SU-DHL-6 (cell line): ENCODE results near the gene DOCK6.

Experiments used
- EZH2phosphoT487 ChIP-seq: fragments of 200-600 bp; sonication (generic), shearing (Covaris generic); conservative IDR thresholded peaks from 2 replicates; pipeline ENCODE4 v1.6.1; 2018; ENCODE audit warnings: mild to moderate bottlenecking, antibody characterized with exemption, low read length, moderate library complexity, mixed read lengths
- TF ChIP-seq, protein P1 (sequence below): fragments of 200-600 bp; sonication (generic); IDR thresholded peaks from one replicate; pipeline ENCODE4 v1.5.1; 2017; ENCODE audit warnings: antibody characterized with exemption, mild to moderate bottlenecking, low read length, moderate library complexity; ENCODE audit not compliant: insufficient read depth, poor library complexity, severe bottlenecking

DNA sequence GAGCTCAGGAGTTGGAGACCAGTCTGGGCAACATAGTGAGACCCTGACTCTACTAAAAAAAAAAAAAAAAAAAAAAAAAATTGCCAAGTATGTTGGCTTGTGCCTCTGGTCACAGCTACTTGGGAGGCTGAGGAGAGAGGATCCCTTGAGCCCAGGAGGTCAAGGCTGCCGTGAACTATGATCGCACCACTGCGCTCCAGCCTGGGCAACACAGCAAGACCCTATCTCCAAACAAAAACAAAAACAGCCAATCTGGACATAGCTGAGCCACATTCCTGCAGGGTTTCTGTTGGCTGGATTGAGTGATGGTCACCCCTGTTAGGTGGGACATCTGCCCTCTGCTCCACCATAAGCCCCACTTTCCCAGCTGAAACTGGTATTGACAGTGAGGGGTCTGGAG lies 36.5 kb downstream of the DOCK6 start:
- TF ChIP-seq, protein P1, sequence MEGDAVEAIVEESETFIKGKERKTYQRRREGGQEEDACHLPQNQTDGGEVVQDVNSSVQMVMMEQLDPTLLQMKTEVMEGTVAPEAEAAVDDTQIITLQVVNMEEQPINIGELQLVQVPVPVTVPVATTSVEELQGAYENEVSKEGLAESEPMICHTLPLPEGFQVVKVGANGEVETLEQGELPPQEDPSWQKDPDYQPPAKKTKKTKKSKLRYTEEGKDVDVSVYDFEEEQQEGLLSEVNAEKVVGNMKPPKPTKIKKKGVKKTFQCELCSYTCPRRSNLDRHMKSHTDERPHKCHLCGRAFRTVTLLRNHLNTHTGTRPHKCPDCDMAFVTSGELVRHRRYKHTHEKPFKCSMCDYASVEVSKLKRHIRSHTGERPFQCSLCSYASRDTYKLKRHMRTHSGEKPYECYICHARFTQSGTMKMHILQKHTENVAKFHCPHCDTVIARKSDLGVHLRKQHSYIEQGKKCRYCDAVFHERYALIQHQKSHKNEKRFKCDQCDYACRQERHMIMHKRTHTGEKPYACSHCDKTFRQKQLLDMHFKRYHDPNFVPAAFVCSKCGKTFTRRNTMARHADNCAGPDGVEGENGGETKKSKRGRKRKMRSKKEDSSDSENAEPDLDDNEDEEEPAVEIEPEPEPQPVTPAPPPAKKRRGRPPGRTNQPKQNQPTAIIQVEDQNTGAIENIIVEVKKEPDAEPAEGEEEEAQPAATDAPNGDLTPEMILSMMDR: no peak
- no peak for TF ChIP-seq EZH2phosphoT487
